DMS79 (cell line): Measurements from ENCODE around the gene ITSN1.

Source experiments
- DNase-seq: peaks from one replicate; lab custom pipeline; 2025; lab: John Stamatoyannopoulos, UW

ITSN1 gene

GRCh38 chr21:33731447-33731846 lies 89.1 kb downstream of the ITSN1 start:
- no peak for DNase-seq

GRCh38 chr21:33732038-33732437 lies 89.7 kb downstream of the ITSN1 start:
- no peak for DNase-seq

DNA sequence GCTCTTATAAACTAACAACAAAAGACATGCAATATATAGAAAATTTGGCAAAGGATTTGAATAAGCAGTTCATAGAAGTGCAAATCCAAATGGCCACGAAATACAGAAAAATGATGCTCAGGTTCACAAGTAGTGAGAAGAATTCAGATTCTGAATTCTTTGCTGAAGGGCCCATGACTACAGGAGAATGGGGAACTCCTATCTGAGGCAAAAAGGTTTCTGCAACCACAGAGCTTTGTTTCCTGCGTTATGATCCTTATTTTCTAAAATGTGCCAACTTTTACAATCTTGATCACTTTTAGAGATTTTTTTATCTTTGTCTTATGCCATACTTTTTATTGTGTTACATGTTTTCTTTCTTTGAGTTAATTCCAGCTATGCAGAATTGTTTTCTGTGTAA lies 91.3 kb downstream of the ITSN1 start:
- DNase-seq: no peak

GRCh38 chr21:33734291-33734690 lies 92.0 kb downstream of the ITSN1 start:
- no peak for DNase-seq

- DNase-seq: no peak
Observed at GRCh38 chr21:33734818-33735217, 92.5 kb downstream of the ITSN1 start.

DNA sequence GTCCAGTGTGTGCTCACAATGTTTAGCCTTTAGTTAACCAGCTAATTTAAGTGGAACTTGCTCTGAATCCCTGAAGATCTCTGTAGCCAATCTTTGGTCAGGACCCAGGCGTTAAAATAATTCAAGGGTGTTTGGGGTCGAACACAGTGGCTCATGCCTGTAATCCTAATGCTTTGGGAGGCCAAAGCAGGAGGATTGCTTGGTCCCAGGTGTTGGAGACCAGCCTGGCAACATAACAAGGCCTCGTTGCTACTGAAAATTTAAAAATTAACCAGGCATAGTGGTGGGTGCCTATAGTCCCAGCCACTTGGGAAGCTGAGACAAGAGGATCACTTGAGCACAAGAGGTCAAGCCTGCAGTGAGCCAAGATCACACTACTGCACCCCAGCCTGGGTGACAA lies 94.3 kb downstream of the ITSN1 start:
- no peak for DNase-seq

GRCh38 chr21:33739701-33740100 lies 97.4 kb downstream of the ITSN1 start:
- DNase-seq: no peak

DNA sequence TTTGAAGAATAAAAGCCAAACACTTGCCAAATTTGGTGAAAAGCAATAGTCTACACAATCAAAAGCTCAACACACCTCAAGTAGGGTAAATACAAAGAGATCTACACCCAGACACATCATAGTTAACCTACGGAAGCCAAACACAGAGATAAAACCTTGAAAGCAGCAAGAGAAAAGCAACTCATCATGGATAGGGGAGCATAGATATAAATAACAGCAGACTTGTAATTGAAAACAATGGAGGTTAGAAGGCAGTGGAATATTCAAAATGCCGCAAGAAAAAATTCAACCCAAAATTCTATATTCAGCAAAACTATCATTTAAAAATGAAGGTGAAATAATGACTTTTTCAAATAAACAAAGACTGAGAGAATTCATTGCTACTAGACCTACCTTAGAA lies 105.1 kb downstream of the ITSN1 start:
- DNase-seq: no peak

- DNase-seq: no peak
Observed at GRCh38 chr21:33748903-33749302, 106.6 kb downstream of the ITSN1 start.

DNA sequence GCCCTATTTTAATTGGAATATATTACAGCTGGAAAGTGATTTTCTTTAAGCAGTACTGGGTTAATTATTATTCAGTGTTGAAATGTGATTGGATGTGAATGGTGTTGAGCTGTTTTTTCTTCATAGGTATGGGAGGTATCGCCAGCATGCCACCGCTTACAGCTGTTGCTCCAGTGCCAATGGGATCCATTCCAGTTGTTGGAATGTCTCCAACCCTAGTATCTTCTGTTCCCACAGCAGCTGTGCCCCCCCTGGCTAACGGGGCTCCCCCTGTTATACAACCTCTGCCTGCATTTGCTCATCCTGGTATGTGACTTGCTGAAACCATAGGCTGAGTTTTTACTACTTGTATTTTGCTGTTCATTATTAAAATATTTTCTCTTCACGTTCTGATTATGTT lies 107.7 kb downstream of the ITSN1 start:
- DNase-seq: no peak

- DNase-seq: no peak
Observed at GRCh38 chr21:33751120-33751519, 108.8 kb downstream of the ITSN1 start.

- no peak for DNase-seq
Observed at GRCh38 chr21:33751533-33751932, 109.2 kb downstream of the ITSN1 start.

GRCh38 chr21:33752260-33752659 lies 110.0 kb downstream of the ITSN1 start:
- DNase-seq: no peak

DNA sequence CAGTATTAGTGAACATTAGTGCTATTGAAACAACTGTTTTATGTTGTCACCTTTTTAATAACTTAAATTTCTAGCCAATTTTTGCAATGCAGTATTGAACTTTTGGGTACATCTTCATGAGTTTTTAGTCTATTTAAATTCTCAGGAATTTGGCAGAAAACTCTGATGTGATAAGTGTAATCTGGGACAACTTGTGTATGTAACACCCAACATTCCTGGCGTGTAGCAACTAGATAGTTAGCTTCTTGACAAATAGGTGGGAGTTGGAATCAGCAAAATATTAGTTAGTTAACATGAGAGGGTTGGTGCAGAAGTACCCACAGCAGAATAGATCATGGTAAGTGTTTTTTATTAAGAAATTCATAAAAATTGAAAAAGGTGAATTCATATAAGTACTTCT lies 111.6 kb downstream of the ITSN1 start:
- DNase-seq: no peak

- DNase-seq: no peak
Observed at GRCh38 chr21:33754481-33754880, 112.2 kb downstream of the ITSN1 start.

DNA sequence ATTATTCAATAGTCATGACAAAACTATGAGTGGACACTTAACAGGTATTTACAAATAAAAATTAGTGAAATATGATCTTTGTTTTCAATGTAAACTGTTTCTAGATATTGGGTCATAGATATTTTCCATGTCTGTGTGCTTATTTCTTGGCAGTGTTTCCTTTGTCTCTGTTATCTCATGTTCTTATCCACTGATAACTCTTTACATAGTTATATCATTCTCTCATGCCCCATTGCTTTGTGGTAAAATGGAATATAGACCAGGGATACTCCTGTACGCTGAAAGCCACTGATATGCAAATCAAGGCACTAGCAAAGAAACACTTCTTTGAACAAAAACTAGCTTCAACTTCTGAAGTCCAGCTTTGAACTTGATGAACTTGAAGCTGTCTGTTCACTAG lies 113.1 kb downstream of the ITSN1 start:
- DNase-seq: no peak

DNA sequence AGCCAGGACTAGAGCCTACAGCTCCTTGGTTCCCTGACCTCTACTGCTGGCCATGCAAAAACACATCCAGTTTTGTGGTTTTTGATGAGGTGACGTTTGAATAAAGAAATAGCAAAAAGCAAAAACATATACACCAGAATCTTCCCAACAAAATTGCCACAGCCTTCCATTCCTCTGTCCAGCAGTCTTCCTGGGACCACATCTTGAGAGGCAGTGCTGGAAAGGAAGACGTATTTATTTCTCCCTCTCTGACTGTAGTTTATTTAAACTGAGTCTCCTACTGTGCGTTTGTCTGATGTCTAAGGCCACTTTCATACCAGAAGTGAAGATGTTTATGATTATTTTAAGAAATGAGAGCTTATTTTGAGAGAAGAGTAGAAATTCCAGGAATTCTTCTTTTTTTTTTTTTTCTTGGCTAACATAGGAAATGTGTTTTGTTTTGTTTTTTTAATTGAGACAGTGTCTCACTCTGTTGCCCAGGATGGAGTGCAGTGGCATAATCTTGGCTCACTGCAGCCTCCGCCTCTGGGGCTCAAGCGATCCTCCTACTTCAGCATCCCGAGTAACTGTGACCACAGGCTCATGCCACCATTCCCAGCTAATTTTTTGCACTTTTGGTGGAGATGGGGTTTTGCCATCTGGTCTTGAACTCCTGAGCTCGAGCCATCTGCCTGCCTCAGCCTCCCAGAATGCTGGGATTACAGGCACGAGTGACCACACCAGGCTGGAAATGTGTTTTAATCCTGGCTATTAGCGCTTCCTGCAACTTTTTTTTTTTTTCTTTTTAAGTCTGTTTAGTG lies 118.5 kb downstream of the ITSN1 start:
- DNase-seq: no peak

DNA sequence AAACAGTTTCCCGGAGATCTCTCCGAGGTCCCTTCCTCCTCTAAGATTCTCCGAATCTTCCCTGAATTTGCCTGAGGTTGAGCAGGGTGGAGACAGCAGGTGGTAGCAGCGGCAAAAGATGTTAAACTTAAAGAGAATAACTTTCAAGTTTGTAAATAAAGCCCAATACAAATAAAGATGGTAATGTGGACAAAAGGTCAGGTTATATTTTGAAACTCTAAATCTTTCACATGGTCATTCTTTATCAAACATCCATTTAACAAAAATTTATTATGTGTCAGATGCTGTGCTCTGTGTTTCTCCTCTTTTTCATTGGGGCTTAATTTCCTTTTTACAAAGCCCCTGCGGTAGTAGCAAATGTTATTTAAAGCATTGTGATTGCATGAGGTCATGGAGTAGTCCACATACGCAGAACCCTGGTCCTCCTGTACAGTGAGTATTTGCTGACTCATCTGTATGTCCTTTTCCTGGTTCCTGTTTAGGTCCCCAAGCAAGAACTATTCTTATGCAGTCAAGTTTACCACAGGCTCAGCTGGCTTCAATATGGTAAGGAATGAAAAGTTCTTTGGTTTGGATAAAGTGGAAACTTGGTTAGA lies 119.2 kb downstream of the ITSN1 start:
- no peak for DNase-seq

DNA sequence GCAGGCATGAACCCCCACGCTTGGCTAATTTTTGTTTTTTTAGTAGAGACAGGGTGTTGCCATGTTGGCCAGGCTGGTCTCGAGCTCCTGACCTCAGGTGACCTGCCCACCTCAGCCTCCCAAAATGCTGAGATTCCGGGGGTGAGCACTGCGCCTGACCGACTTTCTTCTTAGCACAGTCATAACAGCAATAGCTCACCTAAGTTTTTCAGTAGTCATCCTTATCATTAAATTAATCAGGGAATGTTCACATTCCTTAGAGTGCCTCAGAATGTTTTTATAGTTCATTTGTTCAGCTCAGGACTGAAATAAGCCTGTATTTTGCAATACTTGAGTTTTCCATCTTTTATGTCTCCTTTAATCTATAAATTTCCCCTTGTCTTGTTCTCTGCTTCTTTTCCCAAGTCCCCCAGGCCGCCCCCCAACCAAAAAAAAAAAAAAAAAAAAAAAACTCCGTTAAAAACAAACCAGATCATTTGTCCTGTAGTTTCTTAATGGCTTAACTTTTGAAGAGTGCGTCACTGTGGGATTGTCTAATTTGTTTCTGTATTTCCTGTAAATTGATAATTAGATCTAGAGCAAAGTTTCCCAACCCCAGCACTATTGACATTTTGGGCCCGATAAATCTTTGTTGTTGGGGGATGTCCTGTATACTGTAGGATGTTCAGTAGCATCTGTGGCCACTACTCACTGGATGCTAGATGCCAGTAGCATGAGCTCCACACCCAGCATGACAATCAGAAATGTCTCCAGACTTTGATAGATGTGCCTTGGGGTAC lies 120.7 kb downstream of the ITSN1 start:
- no peak for DNase-seq

DNA sequence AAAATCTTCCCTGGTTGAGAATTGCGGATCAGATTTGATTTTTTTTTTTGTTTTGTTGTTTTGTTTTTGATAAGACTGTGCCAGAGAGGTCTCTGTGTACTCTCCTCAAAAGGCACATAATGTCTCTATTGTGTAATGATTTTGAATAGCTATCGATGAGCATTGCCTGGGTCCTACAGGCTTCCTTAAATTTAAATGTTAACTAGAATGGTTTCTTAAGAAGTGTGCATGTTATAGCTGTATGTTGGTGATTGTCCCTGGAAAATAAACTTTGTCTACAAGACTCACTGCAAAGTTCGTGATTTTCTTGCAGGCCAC lies 121.2 kb downstream of the ITSN1 start:
- no peak for DNase-seq

DNA sequence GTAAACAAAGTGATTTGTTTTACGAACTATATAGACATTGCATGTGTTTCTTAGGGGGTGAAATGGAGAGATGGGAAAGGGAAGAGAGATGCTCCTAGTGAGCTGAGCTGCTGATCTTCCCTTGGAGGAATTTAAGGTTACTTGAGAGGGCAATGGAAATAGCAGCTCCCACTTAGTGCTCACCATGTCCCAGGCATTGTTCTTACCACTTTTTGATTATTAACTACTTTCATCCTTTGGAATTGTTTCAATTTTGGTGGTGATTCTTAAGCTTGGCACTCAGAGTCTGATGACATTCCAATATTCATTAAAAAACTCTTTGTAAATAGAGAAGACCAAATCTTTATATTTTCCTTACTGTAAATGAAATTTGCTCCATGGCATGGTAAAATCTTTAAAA lies 124.9 kb downstream of the ITSN1 start:
- no peak for DNase-seq

DNA sequence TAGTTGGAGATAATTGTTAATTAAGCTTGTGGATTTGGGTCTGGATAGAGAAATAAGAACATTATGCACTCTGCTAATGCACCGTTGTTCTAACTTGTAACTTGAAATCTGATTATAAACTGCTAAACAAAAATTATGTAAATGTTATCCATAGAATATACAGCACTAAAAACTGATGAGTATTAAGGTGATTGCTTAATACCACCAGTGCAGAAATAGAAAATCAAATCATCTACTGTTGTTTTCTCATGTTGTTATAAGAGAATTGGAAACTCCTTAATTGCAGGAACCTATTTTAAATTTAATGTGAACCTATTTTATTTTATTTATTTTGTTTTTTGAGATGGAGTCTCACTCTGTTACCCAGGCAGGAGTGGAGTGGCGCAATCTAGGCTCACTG lies 125.7 kb downstream of the ITSN1 start:
- no peak for DNase-seq

DNA sequence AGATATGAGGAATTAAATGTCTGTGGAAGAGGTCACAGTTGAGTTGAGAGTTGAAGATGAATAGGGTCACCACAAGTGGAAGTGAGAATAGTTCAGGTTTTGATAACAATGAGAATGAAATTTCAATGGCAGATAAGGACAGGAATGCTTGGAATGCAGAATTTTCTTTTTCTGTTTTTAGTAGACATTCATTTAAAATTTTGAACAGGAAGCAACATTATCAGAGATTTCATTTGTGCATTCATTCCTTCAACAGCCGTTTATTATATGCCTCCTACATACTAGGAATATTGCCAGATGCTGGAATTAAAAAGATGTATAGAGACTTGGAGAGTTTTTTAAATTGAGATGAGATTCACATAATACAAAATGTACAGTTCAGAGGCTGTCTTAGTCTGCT lies 126.8 kb downstream of the ITSN1 start:
- DNase-seq: no peak
